IPS-20b (cell line): ENCODE measurements around the gene TANGO2.

Experiments used
- H3K27ac ChIP-seq: one replicate; pipeline ENCODE4 v1.5.1; 2013; ENCODE audit warnings: low read length
- H3K27me3 ChIP-seq: 2 replicates; pipeline ENCODE4 v1.6.1; 2013; ENCODE audit warnings: mild to moderate bottlenecking, low read length, inconsistent platforms; ENCODE audit not compliant: insufficient read depth
- H3K36me3 ChIP-seq: 2 replicates; pipeline ENCODE4 v1.6.1; 2013; ENCODE audit warnings: low read depth, mild to moderate bottlenecking, inconsistent platforms, low read length, moderate library complexity; ENCODE audit not compliant: insufficient read depth
- H3K4me1 ChIP-seq: 2 replicates; pipeline ENCODE4 v1.6.1; 2013; ENCODE audit warnings: mild to moderate bottlenecking, control low read depth, inconsistent platforms, low read length, moderate library complexity; ENCODE audit not compliant: insufficient read depth
- H3K4me3 ChIP-seq: 2 replicates; pipeline ENCODE4 v1.5.1; 2013; ENCODE audit warnings: mild to moderate bottlenecking, low read length, inconsistent platforms
- H3K9ac ChIP-seq: 2 replicates; pipeline ENCODE4 v1.6.1; 2013; ENCODE audit warnings: low read depth, mild to moderate bottlenecking, inconsistent platforms, low read length, moderate library complexity
- H3K9me3 ChIP-seq: 2 replicates; pipeline ENCODE4 v1.6.1; 2013; ENCODE audit warnings: mild to moderate bottlenecking, low read depth, low read length, inconsistent platforms; ENCODE audit not compliant: insufficient read depth

Gene TANGO2

DNA sequence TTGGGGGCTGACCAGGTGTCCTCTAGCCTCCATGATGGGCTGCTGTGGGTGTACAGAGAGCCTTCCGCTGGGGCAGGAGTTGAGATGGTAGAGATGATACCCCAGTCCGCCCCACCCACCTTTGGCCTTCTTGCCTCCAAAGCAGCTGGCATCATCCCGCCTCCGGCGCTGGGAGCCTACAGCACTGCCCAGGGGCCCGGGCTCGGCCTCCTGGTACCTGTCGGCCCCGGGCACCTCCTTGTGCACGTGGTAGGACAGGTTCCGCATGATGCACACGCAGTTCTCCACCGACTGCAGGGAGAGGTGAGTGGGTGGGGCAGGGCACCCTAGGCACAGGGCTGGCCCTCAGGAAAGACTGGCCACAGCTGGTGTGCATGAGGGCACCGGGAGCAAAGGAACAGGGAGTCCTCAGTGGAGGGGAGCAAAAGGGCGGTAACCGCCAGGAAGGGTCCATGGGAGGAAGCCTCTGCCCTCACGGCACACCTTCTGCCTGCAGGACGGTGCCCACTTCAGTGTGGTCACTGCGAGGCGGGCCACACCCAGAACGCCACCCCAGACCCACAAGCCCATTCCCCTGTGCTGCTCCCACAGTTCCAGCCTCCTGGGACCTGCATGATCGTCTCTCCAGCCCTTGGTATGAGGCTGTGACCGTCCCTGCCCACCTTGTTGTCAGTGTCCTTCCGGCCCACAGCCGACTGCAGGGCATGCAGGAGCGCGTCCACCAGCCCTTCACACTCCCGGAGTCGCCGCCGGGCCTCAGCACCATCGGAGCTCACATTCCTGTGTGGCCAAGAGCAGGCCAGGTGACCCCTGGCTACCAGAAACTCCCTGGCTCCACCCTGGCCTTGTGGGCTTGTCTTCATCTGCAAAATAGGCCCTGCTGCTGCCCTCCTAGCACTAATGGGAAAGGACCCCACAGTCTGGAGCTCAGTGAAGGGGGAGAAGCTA lies 43.3 kb upstream of the TANGO2 start:
- H3K36me3 ChIP-seq = peaks cover 62% of the 10 kb centered on the region

DNA sequence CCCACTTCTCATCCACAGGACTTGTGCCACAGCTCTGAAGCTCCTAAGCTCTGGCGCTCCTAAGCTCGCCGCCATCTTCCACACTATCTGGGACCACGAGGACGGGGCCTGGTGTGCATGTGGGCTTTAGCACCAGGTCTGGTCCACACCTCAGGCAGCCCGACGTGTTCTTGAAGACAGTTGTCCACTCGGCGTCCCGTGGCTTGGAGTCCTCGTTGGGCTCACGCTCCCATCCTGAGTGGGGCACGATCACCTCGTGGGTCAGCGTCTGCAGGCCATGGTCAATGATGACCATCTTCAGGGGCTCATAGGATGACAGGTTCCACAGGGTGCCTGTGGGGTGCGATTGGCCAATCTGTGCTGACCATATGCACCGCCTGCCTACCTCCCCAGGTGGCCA lies 42.2 kb upstream of the TANGO2 start:
- Histone ChIP-seq H3K4me1 (peaks cover 13% of the 10 kb centered on the region), H3K27ac (no peak overlapping the region), H3K36me3 (peaks cover 53% of the 10 kb centered on the region)

More for the DNA sequence above, 43.3 kb upstream of the TANGO2 start:
- H3K4me1 ChIP-seq = peaks cover 13% of the 10 kb centered on the region
- H3K9me3 ChIP-seq = no peaks in the 10 kb centered on the region
- no peak overlapping the region for H3K9ac ChIP-seq
- H3K4me3 ChIP-seq = no peak overlapping the region
- no peaks in the 10 kb centered on the region for H3K27me3 ChIP-seq
- no peak overlapping the region for H3K27ac ChIP-seq

GRCh38 chr22:19979712-19980493 lies 41.0 kb upstream of the TANGO2 start:
- Histone ChIP-seq H3K9ac (no peak overlapping the region), H3K9me3 (no peaks in the 10 kb centered on the region), H3K4me1 (peaks cover 10% of the 10 kb centered on the region), H3K4me3 (no peak overlapping the region), H3K36me3 (peaks cover 48% of the 10 kb centered on the region), H3K27ac (no peak overlapping the region), H3K27me3 (no peaks in the 10 kb centered on the region)

More for the DNA sequence above, 42.2 kb upstream of the TANGO2 start:
- Histone ChIP-seq H3K4me3 (no peak overlapping the region), H3K27me3 (no peaks in the 10 kb centered on the region), H3K9me3 (no peaks in the 10 kb centered on the region), H3K9ac (no peak overlapping the region)

GRCh38 chr22:19980766-19981165 lies 40.1 kb upstream of the TANGO2 start:
- H3K27ac ChIP-seq = no peak overlapping the region
- no peak overlapping the region for H3K9ac ChIP-seq
- no peaks in the 10 kb centered on the region for H3K27me3 ChIP-seq
- H3K4me3 ChIP-seq = no peak overlapping the region
- H3K4me1 ChIP-seq = peaks cover 2% of the 10 kb centered on the region; the same call in 1 of the 2 replicates
- H3K36me3 ChIP-seq = peaks cover 48% of the 10 kb centered on the region
- no peaks in the 10 kb centered on the region for H3K9me3 ChIP-seq

- no peak overlapping the region for H3K9ac ChIP-seq
- H3K9me3 ChIP-seq = no peaks in the 10 kb centered on the region
- H3K4me3 ChIP-seq = no peak overlapping the region
- peaks cover 48% of the 10 kb centered on the region for H3K36me3 ChIP-seq
- H3K27ac ChIP-seq = no peak overlapping the region
- no peaks in the 10 kb centered on the region for H3K27me3 ChIP-seq
- H3K4me1 ChIP-seq = peaks cover 5% of the 10 kb centered on the region; the same call in 1 of the 2 replicates
Measured at GRCh38 chr22:19981171-19981960, 39.5 kb upstream of the TANGO2 start.

GRCh38 chr22:19981961-19982920 lies 38.7 kb upstream of the TANGO2 start:
- Histone ChIP-seq H3K36me3 (peaks cover 44% of the 10 kb centered on the region), H3K9me3 (no peaks in the 10 kb centered on the region), H3K27ac (no peak overlapping the region), H3K9ac (no peak overlapping the region), H3K27me3 (no peaks in the 10 kb centered on the region), H3K4me3 (no peak overlapping the region), H3K4me1 (peaks cover 5% of the 10 kb centered on the region; the same call in 1 of the 2 replicates)

DNA sequence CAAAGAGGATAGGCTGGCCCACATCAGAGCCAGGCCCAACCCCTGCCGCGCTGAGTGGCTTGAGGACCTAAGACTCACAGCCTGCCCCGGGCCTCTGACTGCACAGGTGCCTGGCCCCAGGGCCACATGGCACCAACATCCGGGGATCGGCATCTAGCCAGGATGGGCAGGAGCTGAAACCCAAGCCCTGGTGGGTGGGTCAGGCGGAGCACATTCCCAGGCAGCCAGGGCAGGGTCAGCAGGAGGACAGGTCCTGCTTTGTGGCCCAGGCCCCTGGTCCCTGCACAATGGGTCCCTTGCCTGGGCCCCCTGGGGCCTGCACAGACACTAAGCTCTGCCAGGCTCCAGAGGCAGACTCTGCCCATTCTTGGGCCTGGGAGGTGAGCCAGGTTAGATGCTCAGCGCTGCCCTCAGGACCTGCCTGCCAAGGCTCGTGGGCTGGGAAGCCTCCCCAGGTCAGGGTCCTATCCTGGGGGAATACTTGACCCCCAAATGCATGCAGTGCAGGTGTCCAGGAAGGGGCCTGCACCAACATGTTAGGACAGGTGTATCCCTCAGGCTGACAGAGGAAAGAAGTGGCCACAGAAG lies 37.8 kb upstream of the TANGO2 start:
- no peaks in the 10 kb centered on the region for H3K9me3 ChIP-seq
- H3K9ac ChIP-seq = no peak overlapping the region
- H3K4me3 ChIP-seq = no peak overlapping the region
- peaks cover 5% of the 10 kb centered on the region; the same call in 1 of the 2 replicates for H3K4me1 ChIP-seq
- no peaks in the 10 kb centered on the region for H3K27me3 ChIP-seq
- peaks cover 36% of the 10 kb centered on the region for H3K36me3 ChIP-seq
- no peak overlapping the region for H3K27ac ChIP-seq

- Histone ChIP-seq H3K9me3 (no peaks in the 10 kb centered on the region), H3K27ac (no peak overlapping the region), H3K4me1 (peaks cover 5% of the 10 kb centered on the region; the same call in 1 of the 2 replicates), H3K4me3 (no peak overlapping the region), H3K9ac (no peak overlapping the region), H3K27me3 (no peaks in the 10 kb centered on the region), H3K36me3 (peaks cover 30% of the 10 kb centered on the region)
Measured at GRCh38 chr22:19983741-19984140, 37.2 kb upstream of the TANGO2 start.

DNA sequence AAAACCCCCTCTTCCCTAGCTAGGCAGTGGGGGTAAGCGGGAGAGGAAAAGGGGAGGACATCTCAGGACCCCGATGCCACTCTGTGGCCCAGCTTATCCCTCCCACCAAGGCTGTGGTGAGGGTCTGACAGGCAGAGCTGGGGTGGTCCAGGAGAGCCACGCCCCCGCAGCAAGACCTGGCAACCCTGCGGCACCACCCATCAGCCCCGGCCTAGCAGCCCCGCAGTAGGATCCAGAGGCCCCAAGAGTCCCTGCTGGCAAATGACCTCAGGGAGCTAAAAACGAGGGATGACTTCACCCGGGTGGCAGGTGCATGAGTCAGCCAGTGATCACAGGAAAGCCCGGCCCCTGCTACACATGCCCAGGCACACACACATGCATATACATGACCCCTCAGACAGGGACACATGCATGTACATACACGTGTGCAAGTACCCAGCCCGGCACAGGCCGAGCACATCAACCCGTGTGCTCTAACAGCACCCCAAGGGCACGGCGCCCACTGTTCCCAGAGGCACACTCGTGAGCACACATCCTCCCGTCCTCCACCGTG lies 36.6 kb upstream of the TANGO2 start:
- Histone ChIP-seq H3K4me1 (peaks cover 5% of the 10 kb centered on the region; the same call in 1 of the 2 replicates), H3K9ac (no peak overlapping the region), H3K36me3 (peaks cover 24% of the 10 kb centered on the region), H3K27ac (no peak overlapping the region), H3K9me3 (no peaks in the 10 kb centered on the region), H3K4me3 (no peak overlapping the region), H3K27me3 (no peaks in the 10 kb centered on the region)
